ENCODE measurements around the gene PDSS2. TPM values are rescaled to one million over a fixed set of nuclear protein-coding genes. Genes with fewer than 3 reads are reported as not detected.

PDSS2 gene
- total RNA-seq, 1 experiment from 2014 or later: 14.8 TPM

DNA sequence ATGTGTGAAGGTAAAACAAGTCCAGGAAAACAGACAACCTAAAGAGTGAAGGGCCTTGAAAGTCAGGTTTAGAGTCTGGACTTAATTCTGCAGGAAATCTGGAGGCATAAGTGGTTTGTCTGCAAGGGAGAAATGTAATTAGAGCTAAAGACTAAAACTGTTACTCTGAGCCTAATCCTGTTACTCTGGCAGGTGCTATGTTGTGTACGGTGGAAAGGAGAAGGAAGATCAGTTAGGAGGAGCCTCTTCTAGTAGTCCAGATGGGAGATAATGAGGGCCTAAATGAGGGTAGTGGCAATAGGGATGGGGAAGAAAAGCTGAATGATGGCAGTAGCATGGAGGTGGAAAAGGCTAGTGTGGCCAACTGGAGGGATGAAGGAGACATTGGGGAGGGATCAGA is 118.5 kb downstream of the PDSS2 start:
- no peaks in the 10 kb centered on the region for H3K36me3 Mint-ChIP-seq (ENCODE audit: insufficient read depth, unreplicated experiment)
- CTCF ChIA-PET: interaction anchor here (1.2 kb wide), 1 partner anchor 128 kb away, joined by 5 read pairs; no protein-coding TSS in a partner anchor
- H3K27ac Mint-ChIP-seq (ENCODE audit: unreplicated experiment): no peak overlapping the region
- intact Hi-C loops (cut with micrococcal nuclease; ENCODE audit: unreplicated experiment): no loop called here
- DNase-seq: no peak
- H3K27me3 Mint-ChIP-seq (ENCODE audit: unreplicated experiment): no peaks in the 10 kb centered on the region
- no peak overlapping the region for H3K4me3 Mint-ChIP-seq (ENCODE audit: low read depth, unreplicated experiment)
- no TSS peak for BruUV-seq (replicated peaks)
- no peaks in the 10 kb centered on the region for H3K9me3 Mint-ChIP-seq (ENCODE audit: low read depth, unreplicated experiment)
- TF ChIP-seq, protein P1, sequence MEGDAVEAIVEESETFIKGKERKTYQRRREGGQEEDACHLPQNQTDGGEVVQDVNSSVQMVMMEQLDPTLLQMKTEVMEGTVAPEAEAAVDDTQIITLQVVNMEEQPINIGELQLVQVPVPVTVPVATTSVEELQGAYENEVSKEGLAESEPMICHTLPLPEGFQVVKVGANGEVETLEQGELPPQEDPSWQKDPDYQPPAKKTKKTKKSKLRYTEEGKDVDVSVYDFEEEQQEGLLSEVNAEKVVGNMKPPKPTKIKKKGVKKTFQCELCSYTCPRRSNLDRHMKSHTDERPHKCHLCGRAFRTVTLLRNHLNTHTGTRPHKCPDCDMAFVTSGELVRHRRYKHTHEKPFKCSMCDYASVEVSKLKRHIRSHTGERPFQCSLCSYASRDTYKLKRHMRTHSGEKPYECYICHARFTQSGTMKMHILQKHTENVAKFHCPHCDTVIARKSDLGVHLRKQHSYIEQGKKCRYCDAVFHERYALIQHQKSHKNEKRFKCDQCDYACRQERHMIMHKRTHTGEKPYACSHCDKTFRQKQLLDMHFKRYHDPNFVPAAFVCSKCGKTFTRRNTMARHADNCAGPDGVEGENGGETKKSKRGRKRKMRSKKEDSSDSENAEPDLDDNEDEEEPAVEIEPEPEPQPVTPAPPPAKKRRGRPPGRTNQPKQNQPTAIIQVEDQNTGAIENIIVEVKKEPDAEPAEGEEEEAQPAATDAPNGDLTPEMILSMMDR (IDR thresholded peaks at IDR 0.05; ENCODE audit: unreplicated experiment): no peak
- H3K4me1 Mint-ChIP-seq (ENCODE audit: low read depth, unreplicated experiment): no peaks in the 10 kb centered on the region

DNA sequence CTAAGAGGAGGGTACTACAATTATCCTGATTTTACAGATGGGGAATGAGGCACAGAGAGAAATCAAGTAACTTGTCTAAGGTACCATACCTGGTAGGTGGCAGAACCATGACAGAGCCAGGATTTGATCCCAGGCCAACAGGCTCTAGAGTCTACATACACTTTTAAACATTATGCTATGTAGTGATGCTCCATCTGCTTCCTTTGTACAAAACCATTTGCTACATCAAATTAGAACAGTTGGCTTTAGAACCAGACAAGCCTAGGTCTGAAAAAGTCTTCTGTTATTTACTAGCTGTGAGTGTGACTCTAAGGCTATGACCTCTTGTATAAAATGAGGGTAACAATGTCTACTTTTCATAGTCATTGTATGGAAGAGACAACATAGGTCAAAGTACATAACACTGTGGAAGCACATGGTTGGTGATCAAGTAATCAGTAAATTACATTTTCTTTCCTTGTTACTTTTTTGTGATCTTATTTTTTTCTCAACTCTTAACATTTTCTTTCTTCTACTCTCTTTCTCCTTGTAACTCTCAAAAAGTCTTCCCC is 122.1 kb downstream of the PDSS2 start:
- no TSS peak for BruUV-seq (replicated peaks)
- DNase-seq: no peak
- Mint-ChIP-seq H3K36me3 (ENCODE audit: insufficient read depth, unreplicated experiment) (no peaks in the 10 kb centered on the region), H3K27ac (ENCODE audit: unreplicated experiment) (no peak overlapping the region), H3K9me3 (ENCODE audit: low read depth, unreplicated experiment) (no peaks in the 10 kb centered on the region), H3K4me3 (ENCODE audit: low read depth, unreplicated experiment) (no peak overlapping the region), H3K27me3 (ENCODE audit: unreplicated experiment) (no peaks in the 10 kb centered on the region), H3K4me1 (ENCODE audit: low read depth, unreplicated experiment) (no peaks in the 10 kb centered on the region)
- CTCF ChIA-PET: no interaction called here
- intact Hi-C loops (cut with micrococcal nuclease; ENCODE audit: unreplicated experiment): no loop called here
- TF ChIP-seq, protein P1 (IDR thresholded peaks at IDR 0.05; ENCODE audit: unreplicated experiment): no peak

DNA sequence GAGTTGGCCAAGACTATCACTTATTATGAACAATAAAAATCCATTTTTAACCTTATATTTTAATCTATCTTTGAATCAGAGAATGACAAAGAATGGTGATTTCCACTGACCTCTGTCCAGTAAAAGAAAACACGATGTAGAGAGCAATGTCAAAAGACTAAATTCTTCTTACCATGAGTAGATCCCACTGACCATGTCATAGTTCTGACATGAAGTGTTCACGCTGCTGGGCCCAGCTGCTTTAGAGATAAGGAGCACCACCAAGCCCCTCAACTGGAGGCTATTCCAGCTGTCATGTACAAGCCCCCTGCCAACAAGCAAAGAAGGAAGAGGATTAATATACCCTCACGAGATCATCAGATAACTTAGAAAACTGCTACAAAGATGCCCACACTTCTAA is 125.3 kb downstream of the PDSS2 start:
- H3K9me3 Mint-ChIP-seq (ENCODE audit: low read depth, unreplicated experiment): no peaks in the 10 kb centered on the region
- no peaks in the 10 kb centered on the region for H3K27me3 Mint-ChIP-seq (ENCODE audit: unreplicated experiment)
- intact Hi-C loops (cut with micrococcal nuclease; ENCODE audit: unreplicated experiment): no loop called here
- H3K4me3 Mint-ChIP-seq (ENCODE audit: low read depth, unreplicated experiment): no peak overlapping the region
- no peak overlapping the region for H3K27ac Mint-ChIP-seq (ENCODE audit: unreplicated experiment)
- no peaks in the 10 kb centered on the region for H3K36me3 Mint-ChIP-seq (ENCODE audit: insufficient read depth, unreplicated experiment)
- CTCF ChIA-PET: interaction anchor here (0.5 to 0.6 kb wide), 2 partner anchors 475 to 511 kb away, joined by 3 read pairs; no protein-coding TSS in a partner anchor
- no TSS peak for BruUV-seq (replicated peaks)
- TF ChIP-seq, protein P1 (IDR thresholded peaks at IDR 0.05; ENCODE audit: unreplicated experiment): no peak
- no peaks in the 10 kb centered on the region for H3K4me1 Mint-ChIP-seq (ENCODE audit: low read depth, unreplicated experiment)
- no peak for DNase-seq

DNA sequence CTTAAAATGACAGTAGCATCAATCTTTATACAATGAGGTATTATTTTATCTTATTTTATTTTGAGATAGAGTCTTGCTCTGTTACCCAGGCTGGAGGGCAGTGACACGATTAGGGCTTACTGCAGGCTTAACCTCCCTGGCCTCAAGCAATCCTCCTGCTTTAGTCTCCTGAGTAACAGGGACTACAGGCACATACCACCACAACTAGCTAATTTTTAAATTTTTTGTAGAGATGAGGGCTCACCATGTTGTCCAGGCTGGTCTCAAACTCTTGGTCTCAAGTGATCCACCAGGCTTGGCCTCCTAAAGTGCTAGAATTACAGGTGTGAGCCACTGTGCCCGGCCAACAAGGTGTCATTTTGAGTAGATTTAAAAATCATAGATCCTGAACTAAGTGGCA is 125.9 kb downstream of the PDSS2 start:
- no peaks in the 10 kb centered on the region for H3K4me1 Mint-ChIP-seq (ENCODE audit: low read depth, unreplicated experiment)

More for the DNA sequence above, 125.9 kb downstream of the PDSS2 start:
- H3K27me3 Mint-ChIP-seq (ENCODE audit: unreplicated experiment): no peaks in the 10 kb centered on the region
- BruUV-seq (replicated peaks): no TSS peak
- no peaks in the 10 kb centered on the region for H3K36me3 Mint-ChIP-seq (ENCODE audit: insufficient read depth, unreplicated experiment)
- TF ChIP-seq, protein P1 (IDR thresholded peaks at IDR 0.05; ENCODE audit: unreplicated experiment): no peak
- no peak overlapping the region for H3K27ac Mint-ChIP-seq (ENCODE audit: unreplicated experiment)
- H3K9me3 Mint-ChIP-seq (ENCODE audit: low read depth, unreplicated experiment): no peaks in the 10 kb centered on the region
- H3K4me3 Mint-ChIP-seq (ENCODE audit: low read depth, unreplicated experiment): no peak overlapping the region
- intact Hi-C loops (cut with micrococcal nuclease; ENCODE audit: unreplicated experiment): no loop called here
- CTCF ChIA-PET: no interaction called here
- no peak for DNase-seq
